GM19463 (cell line): ENCODE results near the gene DGKD.
A peak's percentile ranks its signal among the peaks of the same experiment; 100 is the strongest.

ENCODE experiments used
- ATAC-seq: cut with Tn5 transposase; IDR thresholded peaks from one replicate; pipeline ENCODE4 v1.9.1; 2021; ENCODE audit warnings: mild to moderate bottlenecking, moderate library complexity; ENCODE audit not compliant: unreplicated experiment

DGKD gene, protein sequence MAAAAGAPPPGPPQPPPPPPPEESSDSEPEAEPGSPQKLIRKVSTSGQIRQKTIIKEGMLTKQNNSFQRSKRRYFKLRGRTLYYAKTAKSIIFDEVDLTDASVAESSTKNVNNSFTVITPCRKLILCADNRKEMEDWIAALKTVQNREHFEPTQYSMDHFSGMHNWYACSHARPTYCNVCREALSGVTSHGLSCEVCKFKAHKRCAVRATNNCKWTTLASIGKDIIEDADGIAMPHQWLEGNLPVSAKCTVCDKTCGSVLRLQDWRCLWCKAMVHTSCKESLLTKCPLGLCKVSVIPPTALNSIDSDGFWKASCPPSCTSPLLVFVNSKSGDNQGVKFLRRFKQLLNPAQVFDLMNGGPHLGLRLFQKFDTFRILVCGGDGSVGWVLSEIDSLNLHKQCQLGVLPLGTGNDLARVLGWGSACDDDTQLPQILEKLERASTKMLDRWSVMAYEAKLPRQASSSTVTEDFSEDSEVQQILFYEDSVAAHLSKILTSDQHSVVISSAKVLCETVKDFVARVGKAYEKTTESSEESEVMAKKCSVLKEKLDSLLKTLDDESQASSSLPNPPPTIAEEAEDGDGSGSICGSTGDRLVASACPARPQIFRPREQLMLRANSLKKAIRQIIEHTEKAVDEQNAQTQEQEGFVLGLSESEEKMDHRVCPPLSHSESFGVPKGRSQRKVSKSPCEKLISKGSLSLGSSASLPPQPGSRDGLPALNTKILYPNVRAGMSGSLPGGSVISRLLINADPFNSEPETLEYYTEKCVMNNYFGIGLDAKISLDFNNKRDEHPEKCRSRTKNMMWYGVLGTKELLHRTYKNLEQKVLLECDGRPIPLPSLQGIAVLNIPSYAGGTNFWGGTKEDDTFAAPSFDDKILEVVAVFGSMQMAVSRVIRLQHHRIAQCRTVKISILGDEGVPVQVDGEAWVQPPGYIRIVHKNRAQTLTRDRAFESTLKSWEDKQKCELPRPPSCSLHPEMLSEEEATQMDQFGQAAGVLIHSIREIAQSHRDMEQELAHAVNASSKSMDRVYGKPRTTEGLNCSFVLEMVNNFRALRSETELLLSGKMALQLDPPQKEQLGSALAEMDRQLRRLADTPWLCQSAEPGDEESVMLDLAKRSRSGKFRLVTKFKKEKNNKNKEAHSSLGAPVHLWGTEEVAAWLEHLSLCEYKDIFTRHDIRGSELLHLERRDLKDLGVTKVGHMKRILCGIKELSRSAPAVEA

GRCh38 chr2:233353769-233354499, at the start of gene DGKD:
DGKD (plus strand) TSS chr2:233354494; CDS start chr2:233354519, 25 bp downstream.
- peak; percentile 48 for ATAC-seq

GRCh38 chr2:233307565-233307964, 46.7 kb upstream of the DGKD start, which contains the start of gene SAG:
SAG (plus strand) TSS chr2:233307816; CDS start chr2:233309190, 1,374 bp downstream.
- ATAC-seq = no peak

- ATAC-seq = no peak
These were observed 42.9 kb upstream of the DGKD start for GRCh38 chr2:233311241-233311926.

DNA sequence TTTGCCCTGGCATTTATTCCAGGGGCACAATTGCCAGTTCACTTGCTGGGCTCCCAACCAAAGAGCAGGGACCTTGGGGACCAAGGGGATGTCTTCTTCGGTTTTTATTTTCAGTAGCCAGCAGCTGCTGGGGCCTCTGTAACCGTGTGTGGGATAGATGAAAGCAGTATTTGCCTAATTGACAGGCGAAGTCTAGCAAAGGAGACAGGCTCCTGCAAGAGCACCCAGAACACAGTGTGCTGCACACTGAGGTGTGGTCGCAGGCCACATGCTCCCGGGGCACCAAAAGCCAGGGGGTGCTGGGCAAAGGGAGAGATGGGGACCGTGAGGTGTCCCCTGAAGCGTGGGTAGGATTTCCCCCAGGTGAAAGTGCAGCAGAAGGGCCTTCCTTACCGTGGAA, 41.4 kb upstream of the DGKD start:
- ATAC-seq = no peak

GRCh38 chr2:233314180-233314925, 39.9 kb upstream of the DGKD start:
- ATAC-seq = no peak

- ATAC-seq = no peak
These were observed 36.9 kb upstream of the DGKD start for GRCh38 chr2:233317196-233317943.

- ATAC-seq = no peak
These were observed 35.0 kb upstream of the DGKD start for GRCh38 chr2:233319256-233319655.

GRCh38 chr2:233320470-233320869, 33.8 kb upstream of the DGKD start:
- ATAC-seq = no peak

DNA sequence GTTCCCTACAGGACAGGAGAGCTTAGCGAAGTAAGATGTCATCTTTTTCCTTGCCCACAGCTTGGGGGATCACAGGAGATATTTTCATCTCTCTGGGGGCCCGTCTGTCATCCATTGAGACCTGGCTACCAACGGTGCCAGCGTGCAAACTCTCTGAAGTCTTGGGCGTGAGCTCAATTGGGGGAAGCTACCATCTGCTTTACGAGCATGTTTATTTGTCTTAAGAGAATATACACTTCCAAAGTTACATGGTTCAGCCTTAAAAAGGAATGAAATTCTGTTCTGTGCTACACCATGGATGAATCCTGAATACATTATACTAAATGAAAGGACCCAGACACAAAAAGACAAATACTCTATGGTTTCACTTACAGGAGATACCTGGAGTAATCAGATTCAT, 33.1 kb upstream of the DGKD start:
- no peak for ATAC-seq

DNA sequence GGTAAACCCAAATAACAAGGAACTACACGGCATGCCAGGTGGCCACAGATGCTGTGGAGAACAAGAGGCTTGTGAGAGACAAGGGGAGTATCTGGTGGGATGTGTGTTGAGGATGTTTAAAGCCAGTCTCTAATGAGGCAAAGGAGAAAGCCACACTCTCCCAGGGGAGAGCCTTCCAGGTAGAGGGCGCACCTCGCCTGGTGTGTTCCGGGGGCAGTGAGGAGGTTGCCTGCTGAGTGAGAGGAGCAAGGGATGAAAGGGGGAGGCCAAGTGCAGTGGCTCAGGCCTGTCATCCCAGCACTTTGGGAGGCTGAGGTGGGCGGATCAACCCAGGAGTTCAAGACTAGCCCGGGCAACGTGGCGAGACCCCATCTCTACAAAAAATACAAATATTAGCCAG, 30.4 kb upstream of the DGKD start:
- no peak for ATAC-seq

GRCh38 chr2:233325256-233325655, 29.0 kb upstream of the DGKD start:
- ATAC-seq = no peak

GRCh38 chr2:233325814-233326213, 28.5 kb upstream of the DGKD start:
- no peak for ATAC-seq

DNA sequence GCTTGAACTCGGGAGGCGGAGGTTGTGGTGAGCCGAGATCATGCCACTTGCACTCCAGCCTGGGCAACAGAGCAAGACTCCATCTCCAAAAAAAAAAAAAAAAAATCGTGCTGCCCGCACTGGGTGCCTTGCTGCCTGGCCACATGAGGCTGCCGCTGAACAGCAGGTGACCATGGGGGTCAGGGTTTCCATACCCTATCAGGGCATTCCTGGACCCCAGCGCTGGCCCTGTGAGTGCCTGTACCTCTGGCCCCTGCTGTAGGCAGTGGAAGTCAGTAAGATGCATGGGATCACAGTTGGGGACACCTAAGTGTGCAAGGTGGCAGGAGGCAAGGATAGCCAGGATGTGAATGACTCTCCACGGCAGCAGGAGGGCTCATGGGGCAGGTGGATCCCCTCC, 27.8 kb upstream of the DGKD start:
- ATAC-seq = no peak

DNA sequence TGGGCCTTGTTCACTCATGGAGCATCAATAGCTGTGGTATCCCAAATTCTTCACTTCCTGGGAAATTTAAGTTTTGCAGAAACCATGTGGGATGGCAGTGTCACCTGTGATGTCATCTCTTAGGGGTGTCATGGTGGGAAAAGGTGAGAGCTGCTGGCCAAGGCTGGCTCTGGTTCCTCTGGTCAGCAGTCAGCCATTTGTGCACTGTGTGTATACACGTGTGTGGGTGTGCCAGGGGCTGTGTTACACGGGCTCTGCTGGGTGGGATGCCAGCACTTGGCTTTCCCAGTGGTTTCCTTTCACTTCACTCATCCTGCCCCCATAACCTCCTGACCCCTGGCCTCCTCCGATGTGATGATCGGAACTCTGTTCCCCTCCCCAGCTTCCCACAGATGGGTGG, 25.4 kb upstream of the DGKD start:
- ATAC-seq = no peak

- no peak for ATAC-seq
These were observed 24.7 kb upstream of the DGKD start for GRCh38 chr2:233329489-233330135.

DNA sequence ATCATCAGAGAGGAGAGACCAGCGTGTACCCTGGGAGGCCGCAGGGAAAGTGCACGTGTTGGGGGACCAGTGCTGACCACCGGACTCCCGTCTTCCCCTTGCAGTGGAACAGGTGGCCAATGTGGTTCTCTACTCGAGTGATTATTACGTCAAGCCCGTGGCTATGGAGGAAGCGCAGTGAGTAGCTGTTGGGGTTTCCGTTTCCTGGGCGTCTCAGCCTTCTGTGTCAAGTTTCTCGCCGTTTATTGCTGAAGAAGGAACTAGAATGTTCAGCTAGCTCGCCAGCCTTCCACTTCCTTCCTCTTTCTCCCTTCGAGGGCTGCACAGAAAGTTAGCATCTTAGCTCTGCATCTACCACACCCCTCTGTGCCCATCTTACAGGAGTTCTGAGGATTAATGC, 22.8 kb upstream of the DGKD start:
- ATAC-seq = peak; percentile 89

GRCh38 chr2:233332125-233332524, 22.2 kb upstream of the DGKD start:
- ATAC-seq = no peak

GRCh38 chr2:233334915-233335314, 19.4 kb upstream of the DGKD start:
- no peak for ATAC-seq
